H9 (cell line): Measurements from ENCODE around the gene GALNT9. TPM values are rescaled to one million over a fixed set of nuclear protein-coding genes. Genes with fewer than 3 reads are reported as not detected.

Source experiments
- DNase-seq: peaks from one replicate; pipeline ENCODE4 v3.0.0-alpha.2; 2017
- H2AFZ ChIP-seq: one replicate; pipeline ENCODE4 v1.6.1; 2013; ENCODE audit warnings: mild to moderate bottlenecking, low read length, control low read depth, moderate library complexity
- H2AK5ac ChIP-seq: 2 replicates; pipeline ENCODE4 v1.6.1; 2013; ENCODE audit warnings: low read length, control low read depth, mixed read lengths; ENCODE audit not compliant: insufficient read length
- H2BK120ac ChIP-seq: one replicate; pipeline ENCODE4 v1.6.1; 2013; ENCODE audit warnings: low read depth, mild to moderate bottlenecking, low read length, control low read depth, inconsistent platforms; ENCODE audit not compliant: poor library complexity, severe bottlenecking
- H2BK12ac ChIP-seq: 2 replicates; pipeline ENCODE4 v1.6.1; 2013; ENCODE audit warnings: low read length, control low read depth, mixed read lengths, low read depth; ENCODE audit not compliant: insufficient read length
- H2BK15ac ChIP-seq: 2 replicates; pipeline ENCODE4 v1.6.1; 2013; ENCODE audit warnings: low read depth, low read length, control low read depth
- H2BK20ac ChIP-seq: one replicate; pipeline ENCODE4 v1.6.1; 2013; ENCODE audit warnings: low read depth, mild to moderate bottlenecking, low read length, control low read depth, inconsistent platforms; ENCODE audit not compliant: poor library complexity, severe bottlenecking
- H2BK5ac ChIP-seq: 2 replicates; pipeline ENCODE4 v1.6.1; 2013; ENCODE audit warnings: low read length, control low read depth, mixed read lengths; ENCODE audit not compliant: insufficient read length
- H3K14ac ChIP-seq: 2 replicates; pipeline ENCODE4 v1.6.1; 2013; ENCODE audit warnings: low read length, control low read depth; ENCODE audit not compliant: insufficient read depth
- H3K18ac ChIP-seq: 2 replicates; pipeline ENCODE4 v1.6.1; 2013; ENCODE audit warnings: low read depth, mild to moderate bottlenecking, mixed read lengths, low read length, control low read depth; ENCODE audit not compliant: insufficient read length
- H3K23ac ChIP-seq: 2 replicates; pipeline ENCODE4 v1.6.1; 2013; ENCODE audit warnings: low read length, control low read depth, mixed read lengths, low read depth; ENCODE audit not compliant: insufficient read length
- H3K23me2 ChIP-seq: 2 replicates; pipeline ENCODE4 v1.6.1; 2013; ENCODE audit warnings: low read depth, mild to moderate bottlenecking, mixed read lengths, low read length, control low read depth; ENCODE audit not compliant: insufficient read length, poor library complexity, severe bottlenecking
- H3K27ac ChIP-seq: 2 replicates; pipeline ENCODE4 v1.5.1; 2013; ENCODE audit warnings: low read length, control low read depth, mixed read lengths, low read depth; ENCODE audit not compliant: insufficient read length
- H3K27me3 ChIP-seq: 2 replicates; pipeline ENCODE4 v1.6.1; 2013; ENCODE audit warnings: low read length, control low read depth, inconsistent platforms; ENCODE audit not compliant: insufficient read depth
- H3K4ac ChIP-seq: 2 replicates; pipeline ENCODE4 v1.6.1; 2013; ENCODE audit warnings: low read depth, mild to moderate bottlenecking, control low read depth, inconsistent platforms, low read length, moderate library complexity
- H3K4me1 ChIP-seq: 2 replicates; pipeline ENCODE4 v1.6.1; 2013; ENCODE audit warnings: low read length, control low read depth, inconsistent platforms; ENCODE audit not compliant: insufficient read depth
- H3K4me2 ChIP-seq: 2 replicates; pipeline ENCODE4 v1.6.1; 2013; ENCODE audit warnings: low read length, control low read depth, mixed read lengths; ENCODE audit not compliant: insufficient read length, insufficient read depth
- H3K56ac ChIP-seq: 2 replicates; pipeline ENCODE4 v1.6.1; 2013; ENCODE audit warnings: low read depth, mild to moderate bottlenecking, mixed read lengths, low read length, control low read depth; ENCODE audit not compliant: insufficient read length
- H3K79me1 ChIP-seq: 2 replicates; pipeline ENCODE4 v1.6.1; 2013; ENCODE audit warnings: low read depth, mild to moderate bottlenecking, moderate library complexity, low read length, control low read depth, inconsistent platforms; ENCODE audit not compliant: insufficient read depth, poor library complexity, severe bottlenecking
- H3K79me2 ChIP-seq: 2 replicates; pipeline ENCODE4 v1.6.1; 2013; ENCODE audit warnings: low read length, control low read depth, inconsistent platforms; ENCODE audit not compliant: insufficient read depth
- H3K9ac ChIP-seq: 2 replicates; pipeline ENCODE4 v1.6.1; 2013; ENCODE audit warnings: low read length, control low read depth, mixed read lengths; ENCODE audit not compliant: insufficient read length; ENCODE audit errors: extremely low read depth
- H3K9me3 ChIP-seq: one replicate; pipeline ENCODE4 v1.6.1; 2013; ENCODE audit warnings: low read depth, low read length, inconsistent platforms; ENCODE audit not compliant: control insufficient read depth
- H3T11ph ChIP-seq: one replicate; pipeline ENCODE4 v1.6.1; 2013; ENCODE audit warnings: mild to moderate bottlenecking, low read length, control low read depth, inconsistent platforms
- H4K20me1 ChIP-seq: one replicate; pipeline ENCODE4 v1.6.1; 2013; ENCODE audit not compliant: control insufficient read depth, insufficient read length, insufficient read depth
- H4K5ac ChIP-seq: 2 replicates; pipeline ENCODE4 v1.6.1; 2013; ENCODE audit warnings: low read depth, mild to moderate bottlenecking, mixed read lengths, low read length, control low read depth; ENCODE audit not compliant: insufficient read length
- H4K8ac ChIP-seq: replicated peaks from 2 replicates; pipeline ENCODE4 v1.6.1; 2013; ENCODE audit warnings: low read length, control low read depth, mixed read lengths, low read depth; ENCODE audit not compliant: insufficient read length
- H4K91ac ChIP-seq: 2 replicates; pipeline ENCODE4 v1.6.1; 2013; ENCODE audit warnings: low read depth, mild to moderate bottlenecking, moderate library complexity, mixed read lengths, low read length, control low read depth; ENCODE audit not compliant: insufficient read length
- H3K27ac Mint-ChIP-seq, 3 experiments: 2 replicates in 2 of 3; 3 replicates in 1 of 3; pipeline ENCODE4 v1.8.0; 2020 to 2021; ENCODE audit warnings: mixed read lengths in 3 of 3, mild to moderate bottlenecking in 1 of 3, moderate library complexity in 1 of 3
- H3K27me3 Mint-ChIP-seq: 2 replicates; pipeline ENCODE4 v1.8.0; 2021; ENCODE audit warnings: low read depth, mild to moderate bottlenecking, moderate library complexity, mixed read lengths
- H3K36me3 Mint-ChIP-seq, 3 experiments: 2 replicates in 2 of 3; 3 replicates in 1 of 3; pipeline ENCODE4 v1.8.0; 2020 to 2021; ENCODE audit warnings: low read depth in 3 of 3, mixed read lengths in 3 of 3; ENCODE audit not compliant: insufficient read depth in 1 of 3
- H3K4me1 Mint-ChIP-seq, 2 experiments: 2 replicates each; pipeline ENCODE4 v1.8.0; 2020; ENCODE audit warnings: mixed read lengths in 2 of 2
- H3K4me3 Mint-ChIP-seq, 2 experiments: 2 replicates in 1 of 2; 3 replicates in 1 of 2; pipeline ENCODE4 v1.8.0; 2020 to 2021; ENCODE audit warnings: mild to moderate bottlenecking in 2 of 2, mixed read lengths in 2 of 2, moderate library complexity in 1 of 2
- H3K9me3 Mint-ChIP-seq, 2 experiments: 2 replicates in 1 of 2; 3 replicates in 1 of 2; pipeline ENCODE4 v1.8.0; 2020; ENCODE audit warnings: mild to moderate bottlenecking in 2 of 2, mixed read lengths in 2 of 2, moderate library complexity in 1 of 2
- WGBS: extraction: QIAGEN DNeasy Blood & Tissue Kit; methylation state at CpG from one replicate; pipeline ENCODE4 v1.1.7; 2013; ENCODE audit warnings: missing lambda C conversion rate, low lambda C conversion rate, mixed read lengths; ENCODE audit not compliant: insufficient read length; ENCODE audit errors: extremely low coverage; 5-methylcytosine and 5-hydroxymethylcytosine counted together
- total RNA-seq: library from RNA; stranded (reverse); gene quantifications from 2 replicates; pipeline ENCODE4 v1.2.1, GENCODE V29; 2021
- TF ChIP-seq, protein P1 (sequence below): fragments of 200-600 bp; sonication (generic); conservative IDR thresholded peaks from 3 replicates; pipeline ENCODE4 v1.8.0; 2021; ENCODE audit warnings: antibody characterized with exemption, mild to moderate bottlenecking

GALNT9 gene
- total RNA-seq, 1 experiment from 2014 or later, result 0.35 TPM

DNA sequence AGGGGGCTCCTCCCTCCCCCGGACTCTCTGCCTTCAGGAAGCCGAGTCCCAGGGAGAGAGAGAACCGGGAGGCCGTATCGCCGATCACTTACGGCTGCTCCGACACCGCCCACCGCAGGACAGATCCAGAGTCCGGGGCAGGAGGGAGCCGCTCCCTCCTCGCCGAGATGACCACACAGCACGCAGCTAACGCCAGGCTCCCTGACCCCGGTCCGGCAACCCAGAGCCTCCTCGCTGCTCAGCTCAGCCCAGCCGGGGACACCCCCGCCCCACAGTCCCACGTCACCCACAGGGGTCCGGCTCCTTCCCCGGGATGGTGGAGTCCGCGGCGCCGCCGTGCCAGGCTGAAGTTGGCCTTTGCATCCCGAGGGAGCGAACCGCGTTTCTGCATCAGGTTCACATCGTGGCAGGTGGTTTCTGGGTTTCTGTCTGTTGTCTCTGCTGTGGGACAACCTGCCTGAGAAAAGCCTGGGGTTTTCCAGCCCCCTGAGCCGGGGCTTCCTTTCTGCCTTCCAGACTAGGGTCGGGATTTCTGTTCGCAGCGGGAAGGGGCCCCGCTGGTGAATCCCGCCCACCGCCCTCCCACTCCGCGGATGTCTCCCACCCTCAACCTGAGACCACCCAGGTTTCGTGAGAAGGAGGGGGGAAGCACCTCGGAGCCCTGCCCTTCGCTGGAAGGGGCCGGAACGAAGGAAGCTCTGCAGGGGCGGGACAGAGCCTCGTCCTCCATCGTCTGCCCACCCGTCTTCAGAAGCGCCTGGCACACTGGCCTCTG lies 123.9 kb downstream of the GALNT9 start:
- Histone ChIP-seq H3K4me1 (no peaks in the 10 kb centered on the region), H3K9me3 (no peaks in the 10 kb centered on the region), H3T11ph (no peak overlapping the region), H3K23me2 (no peaks in the 10 kb centered on the region), H3K27me3 (peaks cover 8% of the 10 kb centered on the region; the same call in 1 of the 2 replicates), H4K91ac (no peak overlapping the region), H4K20me1 (no peaks in the 10 kb centered on the region), H2BK5ac (no peak overlapping the region), H3K79me1 (no peaks in the 10 kb centered on the region), H3K4me2 (peak overlapping the region; percentile 10), H3K18ac (no peak overlapping the region), H3K56ac (no peak overlapping the region), H2BK20ac (no peak overlapping the region), H3K9ac (no peak overlapping the region), H2BK120ac (no peak overlapping the region), H3K14ac (no peak overlapping the region), H3K79me2 (no peaks in the 10 kb centered on the region), H3K4ac (no peak overlapping the region), H2AFZ (no peak overlapping the region), H4K8ac (no peak overlapping the region), H3K23ac (no peak overlapping the region), H2BK12ac (no peak overlapping the region), H2BK15ac (no peak overlapping the region), H2AK5ac (no peak overlapping the region), H4K5ac (no peak overlapping the region), H3K27ac (no peak overlapping the region)
- H3K9me3 Mint-ChIP-seq, result peaks cover 2 to 4% of the 10 kb centered on the region in 2 experiments; a peak in 1 of 5 replicates
- H3K27ac Mint-ChIP-seq, result no peak overlapping the region
- H3K4me3 Mint-ChIP-seq, result peak overlapping the region in 1 of 2 experiments; percentile 73; a peak in 3 of 5 replicates
- no peaks in the 10 kb centered on the region for H3K36me3 Mint-ChIP-seq
- TF ChIP-seq, protein P1, sequence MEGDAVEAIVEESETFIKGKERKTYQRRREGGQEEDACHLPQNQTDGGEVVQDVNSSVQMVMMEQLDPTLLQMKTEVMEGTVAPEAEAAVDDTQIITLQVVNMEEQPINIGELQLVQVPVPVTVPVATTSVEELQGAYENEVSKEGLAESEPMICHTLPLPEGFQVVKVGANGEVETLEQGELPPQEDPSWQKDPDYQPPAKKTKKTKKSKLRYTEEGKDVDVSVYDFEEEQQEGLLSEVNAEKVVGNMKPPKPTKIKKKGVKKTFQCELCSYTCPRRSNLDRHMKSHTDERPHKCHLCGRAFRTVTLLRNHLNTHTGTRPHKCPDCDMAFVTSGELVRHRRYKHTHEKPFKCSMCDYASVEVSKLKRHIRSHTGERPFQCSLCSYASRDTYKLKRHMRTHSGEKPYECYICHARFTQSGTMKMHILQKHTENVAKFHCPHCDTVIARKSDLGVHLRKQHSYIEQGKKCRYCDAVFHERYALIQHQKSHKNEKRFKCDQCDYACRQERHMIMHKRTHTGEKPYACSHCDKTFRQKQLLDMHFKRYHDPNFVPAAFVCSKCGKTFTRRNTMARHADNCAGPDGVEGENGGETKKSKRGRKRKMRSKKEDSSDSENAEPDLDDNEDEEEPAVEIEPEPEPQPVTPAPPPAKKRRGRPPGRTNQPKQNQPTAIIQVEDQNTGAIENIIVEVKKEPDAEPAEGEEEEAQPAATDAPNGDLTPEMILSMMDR, result no peak
- no CpG with 5 or more reads among the region's 53 CpGs for WGBS
- H3K4me1 Mint-ChIP-seq, result no peaks in the 10 kb centered on the region; a peak in 1 of 4 replicates
- no peak for DNase-seq
- peaks cover 88% of the 10 kb centered on the region for H3K27me3 Mint-ChIP-seq
